NCI-H1436 treated with DMSO at 0.1 percent for 48 hours (cell line): ENCODE measurements around the gene MPC1.

ENCODE experiments used
- DNase-seq: peaks from one replicate; lab custom pipeline; 2025; lab: John Stamatoyannopoulos, UW

The MPC1 gene

GRCh38 chr6:166315436-166315835, 67.3 kb downstream of the MPC1 start:
- DNase-seq = no peak
